HCT116 (cell line): ENCODE measurements around the gene MINDY4. TPM values are rescaled to one million over a fixed set of nuclear protein-coding genes. Genes with fewer than 3 reads are reported as not detected.

ENCODE experiments used
- ATAC-seq: fragments of 200-7000 bp; cut with Tn5 transposase; 2 replicates; pipeline ENCODE4 v1.9.1; 2020; ENCODE audit warnings: mild to moderate bottlenecking, moderate library complexity
- BruUV-seq: library from RNA; stranded (reverse); fragments of 400-500 nt; replicated peaks from 2 replicates; lab custom pipeline; 2021; lab: Mats Ljungman, UMichigan
- CTCF ChIA-PET: fragments of 300-600 bp; sonication (Branson Sonifier 250); formaldehyde crosslinking; loops from one replicate; lab custom pipeline; 2021; ENCODE audit warnings: antibody characterized with exemption; lab: Charles Lee
- POLR2A ChIA-PET: fragments of 300-600, 350-600 bp; sonication (Branson Sonifier 250); formaldehyde crosslinking; loops from one replicate; lab custom pipeline; 2021; ENCODE audit warnings: antibody characterized with exemption; lab: Charles Lee
- RAD21 ChIA-PET, 2 experiments: fragments of 300-600 bp; sonication (Branson Sonifier 250); formaldehyde crosslinking; loops; one replicate each; lab custom pipeline; 2023; ENCODE audit warnings: low total read pairs in 2 of 2; ENCODE audit not compliant: uncharacterized antibody in 2 of 2, unreplicated experiment in 2 of 2, low non-redundant PET in 1 of 2; lab: Charles Lee
- DNase-seq: peaks from one replicate; pipeline ENCODE4 v3.0.0-alpha.2; 2010; ENCODE audit warnings: low read depth, low spot score
- H2AFZ ChIP-seq: fragments of 200-600 bp; shearing (Covaris generic), sonication (generic); 2 replicates; pipeline ENCODE4 v1.6.1; 2017; ENCODE audit warnings: low read depth, mixed run types, mixed read lengths, antibody characterized with exemption, low read length; ENCODE audit not compliant: poor library complexity, severe bottlenecking
- H3K27ac ChIP-seq: 2 replicates; pipeline ENCODE4 v1.5.1; 2012; ENCODE audit warnings: low read depth, low read length
- H3K27me3 ChIP-seq: fragments of 200-600 bp; sonication (generic); 2 replicates; pipeline ENCODE4 v1.6.1; 2016; ENCODE audit warnings: mixed run types, low read length, mixed read lengths; ENCODE audit not compliant: insufficient read depth
- H3K36me3 ChIP-seq, 2 experiments: fragments of 200-500 bp in 1 of 2; fragments of 200-600 bp in 1 of 2; sonication (Bioruptor generic) in 1 of 2; sonication (generic) in 1 of 2; 2 replicates each; pipeline versions ENCODE4 v1.5.1 to v1.6.1; 2014 to 2016; ENCODE audit warnings: low read length in 2 of 2, inconsistent platforms in 1 of 2, mixed read lengths in 1 of 2, mixed run types in 1 of 2; ENCODE audit not compliant: insufficient read depth in 2 of 2, control insufficient read depth in 1 of 2
- H3K4me1 ChIP-seq, 2 experiments: fragments of 200-600 bp in 1 of 2; sonication (generic) in 1 of 2; 2 replicates each; pipeline versions ENCODE4 v1.5.1 to v1.6.1; 2012 to 2017; ENCODE audit warnings: low read length in 2 of 2, inconsistent platforms in 1 of 2, mild to moderate bottlenecking in 1 of 2, mixed read lengths in 1 of 2, mixed run types in 1 of 2, moderate library complexity in 1 of 2; ENCODE audit not compliant: insufficient read depth in 2 of 2, control insufficient read depth in 1 of 2
- H3K4me2 ChIP-seq: fragments of 200-600 bp; sonication (generic); 2 replicates; pipeline ENCODE4 v1.6.1; 2017; ENCODE audit warnings: mixed run types, low read length, mixed read lengths
- H3K4me3 ChIP-seq, 2 experiments: fragments of 200-600 bp in 1 of 2; sonication (generic) in 1 of 2; replicated peaks in 1 of 2; 2 replicates each; pipeline ENCODE4 v1.5.1; 2011 to 2016; ENCODE audit warnings: low read length in 2 of 2, control low read depth in 1 of 2, low read depth in 1 of 2, mild to moderate bottlenecking in 1 of 2, mixed read lengths in 1 of 2, mixed run types in 1 of 2
- H3K79me2 ChIP-seq: fragments of 200-600 bp; sonication (generic); 2 replicates; pipeline ENCODE4 v1.6.1; 2017; ENCODE audit warnings: mild to moderate bottlenecking, mixed run types, low read length, moderate library complexity, mixed read lengths; ENCODE audit not compliant: insufficient read depth
- H3K9ac ChIP-seq: fragments of 200-600 bp; sonication (generic); 2 replicates; pipeline ENCODE4 v1.6.1; 2016; ENCODE audit warnings: low read length, mixed read lengths
- H3K9me2 ChIP-seq: fragments of 200-600 bp; sonication (generic), shearing (Covaris generic); 2 replicates; pipeline ENCODE4 v1.6.1; 2017; ENCODE audit warnings: mixed run types, mild to moderate bottlenecking, moderate library complexity; ENCODE audit not compliant: insufficient read depth
- H3K9me3 ChIP-seq, 2 experiments: fragments of 200-500 bp in 1 of 2; fragments of 200-600 bp in 1 of 2; sonication (Bioruptor generic) in 1 of 2; sonication (generic) in 1 of 2; 2 replicates each; pipeline ENCODE4 v1.6.1; 2014 to 2017; ENCODE audit warnings: low read length in 2 of 2, mixed read lengths in 2 of 2, inconsistent platforms in 1 of 2, low read depth in 1 of 2, mild to moderate bottlenecking in 1 of 2, mixed run types in 1 of 2, moderate library complexity in 1 of 2; ENCODE audit not compliant: control insufficient read depth in 1 of 2, insufficient read depth in 1 of 2
- H4K20me1 ChIP-seq: fragments of 200-600 bp; sonication (generic), shearing (Covaris generic); 2 replicates; pipeline ENCODE4 v1.6.1; 2017; ENCODE audit warnings: mixed run types, mild to moderate bottlenecking, moderate library complexity; ENCODE audit not compliant: insufficient read depth
- CEBPB ChIP-seq: IDR thresholded peaks from 2 replicates; pipeline ENCODE4 v1.6.1; 2012; ENCODE audit warnings: low read depth
- ELF1 ChIP-seq: IDR thresholded peaks from 2 replicates; pipeline ENCODE4 v1.6.1; 2012; ENCODE audit warnings: low read depth, borderline replicate concordance
- EZH2 ChIP-seq: fragments of 200-600 bp; sonication (generic); IDR thresholded peaks from 2 replicates; pipeline ENCODE4 v1.6.1; 2017; ENCODE audit warnings: antibody characterized with exemption, mixed run types
- EZH2phosphoT487 ChIP-seq: fragments of 200-600 bp; IDR thresholded peaks from 2 replicates; pipeline ENCODE4 v1.6.1; 2018; ENCODE audit warnings: antibody characterized with exemption, borderline replicate concordance
- FOSL1 ChIP-seq: IDR thresholded peaks from 2 replicates; pipeline ENCODE4 v1.6.1; 2012; ENCODE audit warnings: low read depth
- POLR2A ChIP-seq: IDR thresholded peaks from 2 replicates; pipeline ENCODE4 v1.7.0; 2011; ENCODE audit warnings: borderline replicate concordance; ENCODE audit not compliant: insufficient read depth, insufficient read length; ENCODE audit errors: extremely low read depth
- POLR2AphosphoS5 ChIP-seq: IDR thresholded peaks from 2 replicates; pipeline ENCODE4 v1.6.1; 2011; ENCODE audit warnings: mild to moderate bottlenecking, low read depth, low read length, moderate library complexity
- RAD21 ChIP-seq: IDR thresholded peaks from 2 replicates; pipeline ENCODE4 v1.6.1; 2012; ENCODE audit warnings: low read depth, mild to moderate bottlenecking
- SIN3A ChIP-seq: IDR thresholded peaks from 2 replicates; pipeline ENCODE4 v1.6.1; 2012; ENCODE audit warnings: low read depth
- SRF ChIP-seq: IDR thresholded peaks from 2 replicates; pipeline ENCODE4 v1.6.1; 2012; ENCODE audit warnings: low read depth
- YY1 ChIP-seq: IDR thresholded peaks from 2 replicates; pipeline ENCODE4 v1.6.1; 2011; ENCODE audit warnings: low read length, low read depth, moderate library complexity, mild to moderate bottlenecking; ENCODE audit not compliant: insufficient replicate concordance; ENCODE audit errors: extremely low read depth
- ZFX ChIP-seq: fragments of 450-650 bp; IDR thresholded peaks from 2 replicates; pipeline ENCODE4 v1.6.1; 2017
- ZNF274 ChIP-seq: fragments of 200-500 bp; sonication (Bioruptor generic); IDR thresholded peaks from 2 replicates; pipeline ENCODE4 v1.6.1; 2014; ENCODE audit warnings: mild to moderate bottlenecking, low read depth, low read length, inconsistent platforms
- intact Hi-C: fragments of 100-400 bp; cut with micrococcal nuclease; formaldehyde crosslinking; loops from 2 replicates; pipeline ENCODE4 v1.10.0; 2022
- total RNA-seq: library from RNA; stranded (reverse); gene quantifications from one replicate; pipeline ENCODE4 v1.2.1, GENCODE V29; 2021; ENCODE audit not compliant: unreplicated experiment
- TF ChIP-seq, protein P1 (sequence below): IDR thresholded peaks from 2 replicates; pipeline ENCODE4 v1.6.1; 2011; ENCODE audit warnings: mild to moderate bottlenecking, low read length, moderate library complexity; ENCODE audit not compliant: insufficient replicate concordance; ENCODE audit errors: extremely low read depth
- TF ChIP-seq, protein P2 (sequence below): IDR thresholded peaks from 2 replicates; pipeline ENCODE4 v1.6.1; 2012
- TF ChIP-seq, protein P3 (sequence below), 3 experiments: fragments of 200-600 bp in 1 of 3; sonication (generic) in 1 of 3; IDR thresholded peaks in 2 of 3; conservative IDR thresholded peaks in 1 of 3; 2 replicates each; pipeline ENCODE4 v1.5.1; 2012 to 2017; ENCODE audit warnings: low read depth in 2 of 3, low read length in 2 of 3, antibody characterized with exemption in 1 of 3, borderline replicate concordance in 1 of 3, control low read depth in 1 of 3, mild to moderate bottlenecking in 1 of 3, mixed read lengths in 1 of 3, mixed run types in 1 of 3, moderate library complexity in 1 of 3; ENCODE audit not compliant: insufficient read depth in 1 of 3

MINDY4 gene
- total RNA-seq, 1 experiment from 2014 or later, result 6.1 TPM

DNA sequence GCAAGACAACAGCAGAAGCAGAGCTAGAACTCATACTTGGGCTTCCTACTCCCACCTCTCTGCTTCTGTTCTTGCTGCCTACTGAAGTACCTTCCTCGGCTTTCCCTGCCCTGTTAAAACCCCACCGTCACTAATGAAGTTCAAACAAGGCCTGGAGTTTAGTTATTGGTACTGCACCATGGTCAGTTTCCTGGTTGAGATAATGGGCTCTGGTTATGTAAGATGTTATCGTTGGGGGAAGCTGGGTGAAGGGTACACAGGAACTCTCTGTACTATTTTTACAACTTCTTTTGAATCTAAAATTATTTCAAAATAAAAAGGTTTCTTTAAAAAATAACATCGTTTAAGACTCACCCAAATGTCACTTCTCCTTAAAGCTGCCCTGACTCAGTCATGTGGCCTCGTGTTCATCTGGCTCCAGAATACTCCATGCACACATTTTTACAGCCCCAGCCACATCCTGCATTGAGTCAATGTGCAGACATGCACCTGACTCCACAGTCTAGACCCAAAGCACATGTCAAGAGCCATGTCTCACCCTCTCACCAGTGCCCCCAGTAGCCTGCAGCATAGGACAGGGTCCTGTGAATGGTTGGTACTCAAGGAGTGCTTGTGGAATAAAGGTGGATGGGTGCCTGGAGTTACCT lies 103.6 kb downstream of the MINDY4 start:
- Histone ChIP-seq H3K9ac (no peak overlapping the region), H3K9me2 (no peaks in the 10 kb centered on the region), H4K20me1 (no peaks in the 10 kb centered on the region), H2AFZ (no peak overlapping the region), H3K4me2 (no peak overlapping the region), H3K79me2 (no peaks in the 10 kb centered on the region), H3K36me3 (no peaks in the 10 kb centered on the region), H3K9me3 (no peaks in the 10 kb centered on the region), H3K27me3 (no peaks in the 10 kb centered on the region), H3K4me1 (no peaks in the 10 kb centered on the region), H3K27ac (no peak overlapping the region), H3K4me3 (no peak overlapping the region)
- ChIA-PET CTCF (no interaction called here), POLR2A (no interaction called here), RAD21 (no interaction called here)
- DNase-seq (no peak), ATAC-seq (no peak)
- BruUV-seq, result no TSS peak
- intact Hi-C loops, result no loop called here
- TF ChIP-seq ZNF274, result no peak
- no peak for TF ChIP-seq YY1
- TF ChIP-seq SIN3A, result no peak
- no peak for TF ChIP-seq ELF1
- no peak for TF ChIP-seq EZH2phosphoT487
- no peak for TF ChIP-seq RAD21
- TF ChIP-seq CEBPB, result no peak
- TF ChIP-seq ZFX, result no peak
- no peak for TF ChIP-seq FOSL1
- TF ChIP-seq, protein P1, sequence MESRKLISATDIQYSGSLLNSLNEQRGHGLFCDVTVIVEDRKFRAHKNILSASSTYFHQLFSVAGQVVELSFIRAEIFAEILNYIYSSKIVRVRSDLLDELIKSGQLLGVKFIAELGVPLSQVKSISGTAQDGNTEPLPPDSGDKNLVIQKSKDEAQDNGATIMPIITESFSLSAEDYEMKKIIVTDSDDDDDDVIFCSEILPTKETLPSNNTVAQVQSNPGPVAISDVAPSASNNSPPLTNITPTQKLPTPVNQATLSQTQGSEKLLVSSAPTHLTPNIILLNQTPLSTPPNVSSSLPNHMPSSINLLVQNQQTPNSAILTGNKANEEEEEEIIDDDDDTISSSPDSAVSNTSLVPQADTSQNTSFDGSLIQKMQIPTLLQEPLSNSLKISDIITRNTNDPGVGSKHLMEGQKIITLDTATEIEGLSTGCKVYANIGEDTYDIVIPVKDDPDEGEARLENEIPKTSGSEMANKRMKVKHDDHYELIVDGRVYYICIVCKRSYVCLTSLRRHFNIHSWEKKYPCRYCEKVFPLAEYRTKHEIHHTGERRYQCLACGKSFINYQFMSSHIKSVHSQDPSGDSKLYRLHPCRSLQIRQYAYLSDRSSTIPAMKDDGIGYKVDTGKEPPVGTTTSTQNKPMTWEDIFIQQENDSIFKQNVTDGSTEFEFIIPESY, result no peak
- TF ChIP-seq POLR2AphosphoS5, result no peak
- TF ChIP-seq, protein P2, sequence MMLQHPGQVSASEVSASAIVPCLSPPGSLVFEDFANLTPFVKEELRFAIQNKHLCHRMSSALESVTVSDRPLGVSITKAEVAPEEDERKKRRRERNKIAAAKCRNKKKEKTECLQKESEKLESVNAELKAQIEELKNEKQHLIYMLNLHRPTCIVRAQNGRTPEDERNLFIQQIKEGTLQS, result no peak
- TF ChIP-seq, protein P3, sequence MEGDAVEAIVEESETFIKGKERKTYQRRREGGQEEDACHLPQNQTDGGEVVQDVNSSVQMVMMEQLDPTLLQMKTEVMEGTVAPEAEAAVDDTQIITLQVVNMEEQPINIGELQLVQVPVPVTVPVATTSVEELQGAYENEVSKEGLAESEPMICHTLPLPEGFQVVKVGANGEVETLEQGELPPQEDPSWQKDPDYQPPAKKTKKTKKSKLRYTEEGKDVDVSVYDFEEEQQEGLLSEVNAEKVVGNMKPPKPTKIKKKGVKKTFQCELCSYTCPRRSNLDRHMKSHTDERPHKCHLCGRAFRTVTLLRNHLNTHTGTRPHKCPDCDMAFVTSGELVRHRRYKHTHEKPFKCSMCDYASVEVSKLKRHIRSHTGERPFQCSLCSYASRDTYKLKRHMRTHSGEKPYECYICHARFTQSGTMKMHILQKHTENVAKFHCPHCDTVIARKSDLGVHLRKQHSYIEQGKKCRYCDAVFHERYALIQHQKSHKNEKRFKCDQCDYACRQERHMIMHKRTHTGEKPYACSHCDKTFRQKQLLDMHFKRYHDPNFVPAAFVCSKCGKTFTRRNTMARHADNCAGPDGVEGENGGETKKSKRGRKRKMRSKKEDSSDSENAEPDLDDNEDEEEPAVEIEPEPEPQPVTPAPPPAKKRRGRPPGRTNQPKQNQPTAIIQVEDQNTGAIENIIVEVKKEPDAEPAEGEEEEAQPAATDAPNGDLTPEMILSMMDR (IDR thresholded peaks at IDR 0.05 in 2 of 3, conservative IDR thresholded peaks at IDR 0.05 in 1 of 3; ENCODE audit: borderline replicate concordance in 1 of 3, insufficient read depth in 1 of 3, low read depth in 2 of 3, low read length in 2 of 3), result no peak
- TF ChIP-seq SRF, result no peak
- no peak for TF ChIP-seq EZH2
- TF ChIP-seq POLR2A, result no peak
